ENCODE results near the gene TMEM170B.
"Not testable (repeated sequence)": the region's sequence is repeated elsewhere in the genome, so short reads cannot be mapped to it uniquely, and the experiment has no call there.

The TMEM170B gene

GRCh38 chr6:11527274-11527870 lies 10.2 kb upstream of the TMEM170B start:
- DNase-seq: no peak

- no peak for DNase-seq
These were observed 8.6 kb upstream of the TMEM170B start for GRCh38 chr6:11528996-11529395.

- DNase-seq: peak in 9 of 58 donors; percentile 1 to 51 (median 11)
These were observed 5.5 kb upstream of the TMEM170B start for GRCh38 chr6:11532097-11532496.

- DNase-seq: no peak
These were observed 3.0 kb upstream of the TMEM170B start for GRCh38 chr6:11534561-11534960.

- DNase-seq: no peak
These were observed 1.7 kb upstream of the TMEM170B start for GRCh38 chr6:11535801-11536230.

GRCh38 chr6:11536795-11537194 lies 754 bp upstream of the TMEM170B start:
- peak in 12 of 58 donors; percentile 7 to 47 (median 23) for DNase-seq

- peak in 30 of 58 donors; percentile 10 to 67 (median 34) for DNase-seq
These were observed 686 bp downstream of the TMEM170B start for GRCh38 chr6:11538052-11538818.

- no peak for DNase-seq
These were observed 1.4 kb downstream of the TMEM170B start for GRCh38 chr6:11538819-11539468.

- no peak for DNase-seq
These were observed 5.3 kb downstream of the TMEM170B start for GRCh38 chr6:11542863-11543262.

- DNase-seq: no peak
These were observed 6.5 kb downstream of the TMEM170B start for GRCh38 chr6:11543919-11544518.

- not testable (repeated sequence) for DNase-seq
These were observed 10.3 kb downstream of the TMEM170B start for GRCh38 chr6:11547846-11548245.

- not testable (repeated sequence) for DNase-seq
These were observed 11.0 kb downstream of the TMEM170B start for GRCh38 chr6:11548578-11548977.

GRCh38 chr6:11551053-11551452 lies 13.5 kb downstream of the TMEM170B start:
- no peak for DNase-seq

GRCh38 chr6:11552442-11552841 lies 14.9 kb downstream of the TMEM170B start:
- DNase-seq: no peak

- no peak for DNase-seq
These were observed 16.3 kb downstream of the TMEM170B start for GRCh38 chr6:11553824-11554223.

- no peak for DNase-seq
These were observed 18.8 kb downstream of the TMEM170B start for GRCh38 chr6:11556309-11556708.

- DNase-seq: no peak
These were observed 26.2 kb downstream of the TMEM170B start for GRCh38 chr6:11563793-11564192.

- no peak for DNase-seq
These were observed 29.1 kb downstream of the TMEM170B start for GRCh38 chr6:11566609-11567008.

- DNase-seq: no peak
These were observed 33.5 kb downstream of the TMEM170B start for GRCh38 chr6:11571073-11571472.

- peak in 33 of 58 donors; percentile 3 to 69 (median 21) for DNase-seq
These were observed 38.0 kb downstream of the TMEM170B start for GRCh38 chr6:11575408-11576033.

GRCh38 chr6:11580686-11581405 lies 43.3 kb downstream of the TMEM170B start:
- DNase-seq: no peak
